Measurements from ENCODE around the gene EPHA5. TPM values are rescaled to one million over a fixed set of nuclear protein-coding genes. Genes with fewer than 3 reads are reported as not detected.

Gene EPHA5
- polyA plus RNA-seq, 3 donors = not detected

- Histone ChIP-seq H3K4me2 (replicated peaks; ENCODE audit: extremely low read depth, low read length, poor library complexity, severe bottlenecking) (no peak overlapping the region), H3K4me3 (replicated peaks in 1 of 3; ENCODE audit: low read depth in 2 of 3, low read length in 3 of 3) (no peak overlapping the region), H3K4me1 (ENCODE audit: control insufficient read depth in 1 of 2, insufficient read depth in 2 of 2, low read length in 2 of 2) (no peaks in the 10 kb centered on the region), H3K9me3 (replicated peaks in 1 of 2; ENCODE audit: control insufficient read depth in 1 of 2, insufficient read depth in 1 of 2, low read length in 2 of 2) (no peaks in the 10 kb centered on the region), H3K36me3 (replicated peaks in 1 of 2; ENCODE audit: control insufficient read depth in 1 of 2, insufficient read depth in 2 of 2, low read length in 2 of 2) (no peaks in the 10 kb centered on the region), H3K27ac (ENCODE audit: low read depth in 1 of 2, low read length in 2 of 2) (no peak overlapping the region), H2AFZ (ENCODE audit: insufficient read depth, low read depth, low read length, poor library complexity, severe bottlenecking) (no peak overlapping the region), H3K27me3 (ENCODE audit: control insufficient read depth in 2 of 2, insufficient read depth in 2 of 2, low read length in 2 of 2) (no peaks in the 10 kb centered on the region), H3K79me2 (ENCODE audit: insufficient read depth, low read length) (no peaks in the 10 kb centered on the region), H4K20me1 (ENCODE audit: insufficient read depth, low read length) (no peaks in the 10 kb centered on the region), H3K9ac (ENCODE audit: insufficient read depth, low read length, poor library complexity, severe bottlenecking) (no peak overlapping the region)
- WGBS (ENCODE audit: insufficient coverage) = no CpG with 5 or more reads among the region's 3 CpGs
- Mint-ChIP-seq H3K4me1 (no peaks in the 10 kb centered on the region), H3K4me3 (no peak overlapping the region), H3K9me3 (peaks cover 0 to 5% (median 2%) of the 10 kb centered on the region in 7 donors), H3K36me3 (no peaks in the 10 kb centered on the region), H3K27me3 (ENCODE audit: low read depth in 3 of 3) (no peaks in the 10 kb centered on the region), H3K27ac (no peak overlapping the region)
- TF ChIP-seq CTCF (IDR thresholded peaks at IDR 0.05) = no peak
- DNase-seq = no peak
- intact Hi-C loops (cut with micrococcal nuclease) = no loop called here
Measured at GRCh38 chr4:65287071-65287470, 383.2 kb downstream of the EPHA5 start.
